ENCODE data around the gene SPEF2.

DNA sequence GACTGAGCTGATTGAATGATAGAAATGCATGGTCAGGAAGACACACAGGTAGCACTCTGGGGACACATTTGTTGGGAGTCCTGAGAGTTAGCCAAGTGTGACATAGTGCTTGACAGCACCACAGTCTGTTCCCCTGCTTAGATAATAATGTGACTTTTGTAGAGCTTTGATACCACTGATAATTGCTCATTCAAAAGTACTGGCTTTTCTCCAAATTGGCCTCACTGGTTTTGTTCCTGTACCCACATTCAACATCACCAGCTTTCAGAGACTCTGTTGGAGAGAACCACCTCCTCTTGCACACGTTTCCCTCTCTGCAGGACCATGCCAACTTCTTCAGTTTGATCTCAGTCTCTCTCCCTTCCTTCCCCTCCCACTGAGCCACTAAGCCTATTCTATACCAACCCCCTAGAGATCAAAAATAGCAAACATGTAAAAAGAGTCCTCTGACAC is 186.6 kb downstream of the SPEF2 start:
- TF ChIP-seq, protein P1, sequence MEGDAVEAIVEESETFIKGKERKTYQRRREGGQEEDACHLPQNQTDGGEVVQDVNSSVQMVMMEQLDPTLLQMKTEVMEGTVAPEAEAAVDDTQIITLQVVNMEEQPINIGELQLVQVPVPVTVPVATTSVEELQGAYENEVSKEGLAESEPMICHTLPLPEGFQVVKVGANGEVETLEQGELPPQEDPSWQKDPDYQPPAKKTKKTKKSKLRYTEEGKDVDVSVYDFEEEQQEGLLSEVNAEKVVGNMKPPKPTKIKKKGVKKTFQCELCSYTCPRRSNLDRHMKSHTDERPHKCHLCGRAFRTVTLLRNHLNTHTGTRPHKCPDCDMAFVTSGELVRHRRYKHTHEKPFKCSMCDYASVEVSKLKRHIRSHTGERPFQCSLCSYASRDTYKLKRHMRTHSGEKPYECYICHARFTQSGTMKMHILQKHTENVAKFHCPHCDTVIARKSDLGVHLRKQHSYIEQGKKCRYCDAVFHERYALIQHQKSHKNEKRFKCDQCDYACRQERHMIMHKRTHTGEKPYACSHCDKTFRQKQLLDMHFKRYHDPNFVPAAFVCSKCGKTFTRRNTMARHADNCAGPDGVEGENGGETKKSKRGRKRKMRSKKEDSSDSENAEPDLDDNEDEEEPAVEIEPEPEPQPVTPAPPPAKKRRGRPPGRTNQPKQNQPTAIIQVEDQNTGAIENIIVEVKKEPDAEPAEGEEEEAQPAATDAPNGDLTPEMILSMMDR (IDR thresholded peaks at IDR 0.05; ENCODE audit: insufficient read depth, low read depth, low read length) = no peak
- no peak for TF ChIP-seq EZH2 (IDR thresholded peaks at IDR 0.05; ENCODE audit: insufficient read depth, low read length)

All from astrocyte (in vitro differentiated cells and primary cell).